SU-DHL-6 (cell line): ENCODE measurements around the gene CEP104.
A peak's percentile ranks its signal among the peaks of the same experiment; 100 is the strongest.

Experiments used
- H2AFZ ChIP-seq: fragments of 200-600 bp; sonication (generic); 2 replicates; pipeline ENCODE4 v1.6.1; 2014; ENCODE audit warnings: low read depth, mild to moderate bottlenecking, moderate library complexity, mixed read lengths, antibody characterized with exemption, low read length; ENCODE audit not compliant: severe bottlenecking
- H3F3A ChIP-seq: fragments of 200-600 bp; shearing (Covaris generic); 2 replicates; pipeline ENCODE4 v1.6.0; 2016; ENCODE audit warnings: antibody characterized with exemption, mild to moderate bottlenecking; ENCODE audit not compliant: insufficient read depth
- H3K27ac ChIP-seq: fragments of 200-600 bp; sonication (generic); 2 replicates; pipeline ENCODE4 v1.5.1; 2016; ENCODE audit warnings: low read depth, mild to moderate bottlenecking, low read length, moderate library complexity, mixed read lengths
- H3K27me3 ChIP-seq: fragments of 200-600 bp; sonication (generic), shearing (Covaris generic); 2 replicates; pipeline ENCODE4 v1.6.0; 2014; ENCODE audit warnings: mild to moderate bottlenecking, low read length
- H3K36me3 ChIP-seq: fragments of 200-600 bp; sonication (generic); 2 replicates; pipeline ENCODE4 v1.6.1; 2014; ENCODE audit warnings: mild to moderate bottlenecking, low read length, mixed read lengths
- H3K4me2 ChIP-seq: fragments of 300-600, 200-600 bp; shearing (Covaris generic), sonication (generic); 2 replicates; pipeline ENCODE4 v1.6.0; 2014; ENCODE audit warnings: low read length, low read depth, mild to moderate bottlenecking; ENCODE audit not compliant: poor library complexity, severe bottlenecking
- H3K4me3 ChIP-seq: fragments of 200-600 bp; sonication (generic); 2 replicates; pipeline ENCODE4 v1.5.1; 2014; ENCODE audit warnings: antibody characterized with exemption, low read length, mild to moderate bottlenecking, mixed read lengths; ENCODE audit not compliant: insufficient read depth, poor library complexity, severe bottlenecking
- H3K79me2 ChIP-seq: fragments of 200-600 bp; sonication (generic); 2 replicates; pipeline ENCODE4 v1.6.1; 2014; ENCODE audit warnings: mild to moderate bottlenecking, low read length, moderate library complexity; ENCODE audit not compliant: insufficient read depth
- H3K9ac ChIP-seq: fragments of 200-600 bp; sonication (generic); 2 replicates; pipeline ENCODE4 v1.7.0; 2014; ENCODE audit warnings: mild to moderate bottlenecking, low read length
- H3K9me2 ChIP-seq: fragments of 200-600 bp; sonication (generic); replicated peaks from 2 replicates; pipeline ENCODE4 v1.6.1; 2014; ENCODE audit warnings: low read length; ENCODE audit not compliant: insufficient read depth
- H3K9me3 ChIP-seq: fragments of 200-600 bp; sonication (generic); 2 replicates; pipeline ENCODE4 v1.6.1; 2014; ENCODE audit warnings: low read length, mixed read lengths; ENCODE audit not compliant: insufficient read depth
- H4K20me1 ChIP-seq: fragments of 200-600 bp; sonication (generic); 2 replicates; pipeline ENCODE4 v1.6.1; 2014; ENCODE audit warnings: low read depth, mild to moderate bottlenecking, antibody characterized with exemption, low read length, moderate library complexity, mixed read lengths
- CTCF ChIP-seq: fragments of 200-600 bp; sonication (generic); IDR thresholded peaks from one replicate; pipeline ENCODE4 v1.5.1; 2017; ENCODE audit warnings: antibody characterized with exemption, mild to moderate bottlenecking, low read length, moderate library complexity; ENCODE audit not compliant: insufficient read depth, poor library complexity, severe bottlenecking
- EZH2phosphoT487 ChIP-seq: fragments of 200-600 bp; sonication (generic), shearing (Covaris generic); conservative IDR thresholded peaks from 2 replicates; pipeline ENCODE4 v1.6.1; 2018; ENCODE audit warnings: mild to moderate bottlenecking, antibody characterized with exemption, low read length, moderate library complexity, mixed read lengths

The CEP104 gene

DNA sequence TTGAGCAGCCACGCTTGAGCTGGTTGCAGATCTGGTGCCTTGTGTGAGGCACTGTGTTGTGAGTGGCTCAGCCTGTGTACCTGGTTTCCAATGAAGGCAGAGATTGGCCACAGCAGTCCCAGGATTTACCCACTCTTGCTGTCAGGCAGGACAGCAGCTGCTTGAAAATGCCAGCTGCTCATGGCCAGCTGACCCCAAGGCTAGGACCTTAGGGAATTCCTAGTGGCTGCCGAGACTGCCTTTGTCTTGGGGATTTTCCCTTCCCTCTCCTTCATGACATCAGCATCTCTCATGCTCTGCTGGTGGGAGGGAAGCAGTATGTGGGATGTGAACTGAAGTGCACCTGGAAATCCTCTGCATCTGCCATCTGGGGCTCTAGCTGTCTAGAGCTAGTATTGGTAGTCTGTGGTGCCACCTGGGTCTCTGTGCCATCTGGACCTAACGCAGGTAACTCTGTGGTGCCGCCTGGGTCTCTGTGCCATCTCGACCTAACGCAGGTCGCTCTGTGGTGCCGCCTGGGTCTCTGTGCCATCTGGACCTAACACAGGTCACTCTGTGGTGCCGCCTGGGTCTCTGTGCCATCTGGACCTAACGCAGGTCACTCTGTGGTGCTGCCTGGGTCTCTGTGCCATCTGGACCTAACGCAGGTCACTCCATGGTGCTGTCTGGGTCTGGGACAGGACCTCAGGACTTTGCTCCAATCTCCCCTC is 56.9 kb downstream of the CEP104 start:
- Histone ChIP-seq H3K79me2 (peaks cover 6% of the 10 kb centered on the region; the same call in 1 of the 2 replicates), H3K9me3 (no peaks in the 10 kb centered on the region), H3K9me2 (no peaks in the 10 kb centered on the region), H3K27ac (no peak overlapping the region), H3K4me3 (no peak overlapping the region), H3K4me2 (no peak overlapping the region), H2AFZ (no peak overlapping the region), H4K20me1 (no peaks in the 10 kb centered on the region), H3K36me3 (no peaks in the 10 kb centered on the region), H3F3A (no peaks in the 10 kb centered on the region), H3K9ac (no peak overlapping the region), H3K27me3 (no peaks in the 10 kb centered on the region)
- TF ChIP-seq EZH2phosphoT487 (no peak), CTCF (no peak)

DNA sequence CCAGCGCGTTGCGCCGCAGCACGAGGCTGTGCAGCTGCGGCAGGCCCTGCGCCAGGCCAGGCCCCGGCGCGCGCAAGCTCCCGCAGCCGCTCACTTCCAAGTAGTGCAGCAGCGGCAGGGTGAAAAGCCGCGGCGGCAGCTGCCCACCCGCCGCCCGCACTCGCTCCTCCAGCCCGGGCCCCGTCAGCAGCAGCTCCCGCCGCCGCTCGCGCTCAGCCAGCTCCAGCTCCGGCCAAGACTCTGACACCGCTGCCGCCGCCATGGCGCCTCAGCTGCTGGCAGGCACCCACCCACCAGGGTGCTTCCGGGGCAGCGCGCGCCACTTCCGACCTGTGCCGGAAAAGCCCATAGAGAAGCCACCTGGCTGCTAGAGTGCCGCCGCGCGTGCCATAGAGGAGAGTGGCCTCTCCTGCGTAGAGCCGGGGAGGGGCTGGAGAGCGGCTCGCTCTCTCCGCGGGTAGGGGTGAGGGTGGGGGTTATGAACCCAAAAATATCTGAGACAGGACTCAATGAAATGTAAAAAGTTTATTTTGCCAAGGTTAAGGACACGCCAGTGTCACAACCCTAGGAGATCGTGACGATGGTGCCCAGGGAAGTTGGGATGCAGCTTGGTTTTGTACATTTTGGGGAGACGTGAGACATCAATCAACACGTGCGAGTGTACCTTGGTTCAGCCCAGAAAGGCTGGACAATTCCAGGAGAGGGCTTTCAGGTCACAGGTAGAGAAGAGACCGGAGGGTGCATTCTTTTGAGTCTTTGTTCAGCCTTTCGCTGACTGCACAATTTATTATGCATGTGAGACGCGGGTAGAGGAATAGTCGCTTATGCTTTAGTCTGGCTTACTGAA is 60.6 kb downstream of the CEP104 start, which contains the start of gene LRRC47:
LRRC47 (minus strand) TSS at position 284 of the 847 bp plus-strand sequence; CDS start at position 262, 22 bp downstream.
- Histone ChIP-seq H3K27me3 (no peaks in the 10 kb centered on the region), H3K9ac (peak within 1 kb of the TSS; percentile 62), H3K79me2 (peaks cover 15% of the 10 kb centered on the region; the same call in 1 of the 2 replicates), H3K4me2 (peak within 1 kb of the TSS; percentile 58), H3K9me3 (no peaks in the 10 kb centered on the region), H3K27ac (no peak within 1 kb of the TSS), H3K9me2 (no peaks in the 10 kb centered on the region), H4K20me1 (no peaks in the 10 kb centered on the region), H3K36me3 (no peaks in the 10 kb centered on the region), H2AFZ (peak within 1 kb of the TSS; percentile 61), H3F3A (no peaks in the 10 kb centered on the region), H3K4me3 (peak within 1 kb of the TSS; percentile 76)
- TF ChIP-seq EZH2phosphoT487 (no peak), CTCF (no peak)

- Histone ChIP-seq H3K9me2 (no peaks in the 10 kb centered on the region), H3K4me2 (peak overlapping the region; percentile 58), H3K4me3 (peak overlapping the region; percentile 76), H4K20me1 (no peaks in the 10 kb centered on the region), H3K27ac (no peak overlapping the region), H3K36me3 (no peaks in the 10 kb centered on the region), H3K9ac (peak overlapping the region; percentile 62), H3K79me2 (peaks cover 15% of the 10 kb centered on the region; the same call in 1 of the 2 replicates), H3K9me3 (no peaks in the 10 kb centered on the region), H3K27me3 (no peaks in the 10 kb centered on the region), H2AFZ (no peak overlapping the region), H3F3A (no peaks in the 10 kb centered on the region)
- TF ChIP-seq EZH2phosphoT487 (no peak), CTCF (no peak)
Measured at GRCh38 chr1:3795453-3796214, 61.4 kb downstream of the CEP104 start.
